SW 1271 (cell line): ENCODE data around the gene PASK.

Experiments
- DNase-seq, 2 experiments: peaks; one replicate each; lab custom pipeline; 2025; lab: John Stamatoyannopoulos, UW

PASK gene

DNA sequence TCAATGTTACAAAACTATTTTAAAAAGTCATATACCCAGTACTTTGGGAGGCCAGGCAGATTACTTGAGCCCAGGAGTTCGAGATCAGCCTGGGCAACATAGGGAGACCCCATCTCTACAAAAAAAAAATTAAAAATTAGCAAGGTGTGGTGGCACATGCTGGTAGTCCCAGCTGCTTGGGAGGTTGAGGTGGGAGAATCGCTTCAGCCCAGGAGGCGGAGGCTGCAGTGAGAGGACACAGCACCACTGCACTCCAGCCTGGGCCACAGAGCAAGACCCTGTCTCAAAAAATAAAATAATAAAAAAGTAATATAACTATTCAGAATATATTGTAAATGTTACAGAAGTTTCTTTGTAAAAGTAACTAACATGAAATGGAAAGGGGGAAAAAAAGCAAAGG lies 1.9 kb downstream of the PASK start:
- DNase-seq: no peak

DNA sequence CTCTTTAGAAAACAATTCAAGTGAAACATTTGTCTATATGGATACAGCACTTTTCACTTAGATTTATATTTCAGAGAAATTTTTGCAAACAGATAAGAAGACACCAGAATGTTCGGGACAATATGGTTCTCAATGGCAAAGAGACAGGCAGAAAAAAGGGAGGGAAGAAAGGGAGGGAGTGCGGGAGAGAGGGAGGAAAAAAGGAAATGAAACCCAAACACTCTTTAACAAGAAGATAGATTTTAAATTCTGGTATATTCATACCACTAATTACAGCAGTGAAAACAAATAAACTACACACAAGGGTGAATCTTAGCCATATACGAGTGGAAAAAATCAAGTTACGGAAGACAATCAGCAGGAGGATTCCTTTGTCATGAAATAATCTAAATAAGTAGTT lies 3.0 kb downstream of the PASK start:
- no peak for DNase-seq

DNA sequence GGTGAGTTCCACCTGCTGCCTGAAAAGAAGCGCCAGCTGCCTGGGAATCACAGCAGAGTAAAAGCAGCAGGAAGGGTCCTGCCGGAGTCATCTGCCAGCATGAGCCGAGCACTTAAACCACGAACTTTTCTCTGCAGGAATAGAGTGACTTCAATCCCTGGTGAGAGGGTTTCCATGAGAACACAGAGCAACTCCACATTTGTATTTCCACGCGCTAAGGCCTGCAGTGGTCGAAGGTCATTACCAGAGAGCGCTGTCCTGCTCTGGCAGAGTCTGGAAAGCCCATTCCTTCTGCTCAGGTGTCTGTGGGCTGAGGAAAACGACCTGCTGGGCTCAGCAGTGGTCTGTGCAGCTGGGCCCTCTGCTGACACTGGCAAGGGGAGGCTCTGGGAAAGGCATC lies 6.7 kb downstream of the PASK start:
- DNase-seq: no peak

DNA sequence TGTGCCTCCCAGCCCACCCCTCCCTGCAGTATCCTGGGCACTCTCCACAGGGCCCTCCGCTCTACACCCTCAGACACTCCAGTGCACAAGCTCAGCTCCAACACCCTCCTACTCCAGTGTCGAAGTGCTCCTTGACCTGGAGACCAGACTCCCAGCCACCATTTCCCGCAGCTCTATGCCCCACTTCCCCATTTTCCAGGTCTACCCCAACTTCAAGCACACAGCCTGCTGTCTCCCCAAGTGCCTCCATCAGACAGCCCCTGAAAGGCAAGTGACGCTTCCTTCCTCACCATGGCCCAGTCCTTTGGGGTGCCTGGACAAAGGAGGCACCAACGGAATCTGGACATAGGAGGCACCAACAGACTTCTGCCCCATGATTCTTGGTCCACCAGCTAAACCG lies 7.2 kb downstream of the PASK start:
- DNase-seq: no peak

DNA sequence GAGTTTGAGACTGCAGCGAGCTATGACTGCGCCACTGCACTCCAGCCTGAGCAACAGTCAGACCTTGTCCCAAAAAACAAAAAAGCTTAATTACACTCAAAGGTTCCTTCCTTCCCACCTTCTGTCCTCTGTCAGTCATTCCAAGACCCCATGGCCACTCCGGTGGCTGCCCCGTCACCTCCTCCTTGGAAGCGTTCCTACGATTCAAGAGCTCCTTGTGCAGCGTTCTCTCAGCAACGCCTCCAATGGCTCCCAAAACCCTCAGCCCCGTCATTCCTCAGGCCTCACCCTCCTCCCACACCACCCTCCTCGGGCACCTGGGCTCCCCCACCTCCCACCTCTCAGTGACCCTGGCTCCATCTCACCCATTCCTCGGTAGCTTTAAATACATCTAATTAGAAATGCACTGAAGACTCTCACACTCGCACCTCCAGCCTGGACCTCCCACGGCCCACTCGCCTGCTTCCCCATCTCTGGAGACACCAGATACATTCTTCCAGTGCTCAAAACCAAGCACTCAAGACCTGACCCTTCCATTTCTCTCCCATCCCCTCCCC lies 8.0 kb downstream of the PASK start:
- no peak for DNase-seq

DNA sequence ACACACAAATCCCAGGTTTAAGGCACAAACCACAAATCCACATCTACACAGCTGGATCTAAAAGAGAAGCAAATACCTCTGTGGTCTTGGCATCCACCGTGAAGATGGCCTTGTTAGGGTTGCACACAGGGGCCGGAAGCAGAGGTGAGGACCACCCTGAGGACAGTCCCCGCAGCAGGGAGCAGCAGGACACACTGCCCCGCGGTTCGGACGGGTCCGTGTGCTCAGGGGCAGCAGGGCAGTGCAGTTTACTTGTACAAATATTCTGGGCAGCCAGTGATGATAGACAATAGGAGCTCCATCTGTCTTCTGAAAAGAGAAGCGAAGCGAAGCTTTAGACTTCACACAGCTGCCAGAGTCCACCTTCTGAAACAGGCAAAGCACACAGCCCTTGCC lies 8.8 kb downstream of the PASK start:
- DNase-seq: no peak

DNA sequence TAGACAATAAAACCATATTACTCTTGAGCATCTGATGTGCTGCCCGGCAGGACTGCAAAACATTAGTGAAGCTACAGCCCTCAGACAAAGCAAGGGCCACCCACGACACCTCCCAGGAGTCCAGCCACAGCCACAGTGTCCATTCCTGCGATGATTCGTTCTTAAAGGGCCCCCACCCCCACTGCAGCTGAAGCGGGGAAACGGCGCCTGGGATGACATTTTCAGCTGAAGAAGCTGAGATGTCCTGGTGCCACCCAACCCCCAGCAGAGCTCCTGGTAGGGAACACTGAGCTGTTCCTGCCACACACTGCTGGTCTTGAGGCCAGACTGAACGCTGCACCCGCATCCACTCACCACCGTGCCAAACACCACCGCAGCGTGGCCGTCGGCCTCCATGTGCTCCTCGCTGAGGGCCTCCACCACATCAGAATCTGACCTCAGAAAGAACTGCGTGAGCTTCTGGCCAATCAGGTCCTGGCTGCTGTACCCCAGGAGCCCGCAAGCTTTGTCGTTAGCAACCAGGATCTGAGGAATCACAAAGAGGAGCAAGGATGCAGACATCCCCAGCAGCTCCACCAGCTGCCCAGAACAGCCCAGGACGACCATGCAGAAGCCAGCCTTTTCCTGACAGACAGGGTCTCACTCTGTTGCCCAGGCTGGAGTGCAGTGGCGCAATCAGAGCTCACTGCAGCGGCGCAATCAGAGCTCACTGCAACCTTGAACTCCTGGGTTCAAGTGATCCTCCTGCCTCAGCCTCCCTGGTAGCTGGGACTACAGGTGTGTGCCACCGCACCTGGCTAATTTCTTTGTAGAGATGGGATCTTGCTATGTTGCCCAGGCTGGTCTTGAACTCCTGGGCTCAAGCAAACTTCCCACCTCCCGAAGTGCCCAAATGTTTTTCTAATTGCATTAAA lies 9.5 kb downstream of the PASK start:
- DNase-seq: no peak

DNA sequence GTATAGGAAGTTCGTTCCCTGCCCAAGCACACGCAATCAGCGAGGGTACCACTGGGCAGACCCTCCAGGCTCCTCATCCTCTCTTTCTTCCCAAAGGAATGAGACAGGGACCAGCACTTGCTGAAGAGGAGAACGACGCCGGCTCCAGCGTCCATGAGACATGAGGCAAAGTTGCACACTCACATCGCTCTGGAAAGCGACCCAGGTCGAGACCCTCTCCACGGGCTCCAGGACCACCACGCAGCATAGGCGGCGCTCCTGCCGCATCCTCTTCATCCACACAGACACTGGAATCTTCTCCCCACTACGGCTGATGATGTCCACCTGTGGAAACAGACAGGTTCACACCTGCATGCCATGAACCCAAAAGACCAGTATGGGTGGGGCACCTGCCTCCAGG lies 10.8 kb downstream of the PASK start:
- DNase-seq: no peak

DNA sequence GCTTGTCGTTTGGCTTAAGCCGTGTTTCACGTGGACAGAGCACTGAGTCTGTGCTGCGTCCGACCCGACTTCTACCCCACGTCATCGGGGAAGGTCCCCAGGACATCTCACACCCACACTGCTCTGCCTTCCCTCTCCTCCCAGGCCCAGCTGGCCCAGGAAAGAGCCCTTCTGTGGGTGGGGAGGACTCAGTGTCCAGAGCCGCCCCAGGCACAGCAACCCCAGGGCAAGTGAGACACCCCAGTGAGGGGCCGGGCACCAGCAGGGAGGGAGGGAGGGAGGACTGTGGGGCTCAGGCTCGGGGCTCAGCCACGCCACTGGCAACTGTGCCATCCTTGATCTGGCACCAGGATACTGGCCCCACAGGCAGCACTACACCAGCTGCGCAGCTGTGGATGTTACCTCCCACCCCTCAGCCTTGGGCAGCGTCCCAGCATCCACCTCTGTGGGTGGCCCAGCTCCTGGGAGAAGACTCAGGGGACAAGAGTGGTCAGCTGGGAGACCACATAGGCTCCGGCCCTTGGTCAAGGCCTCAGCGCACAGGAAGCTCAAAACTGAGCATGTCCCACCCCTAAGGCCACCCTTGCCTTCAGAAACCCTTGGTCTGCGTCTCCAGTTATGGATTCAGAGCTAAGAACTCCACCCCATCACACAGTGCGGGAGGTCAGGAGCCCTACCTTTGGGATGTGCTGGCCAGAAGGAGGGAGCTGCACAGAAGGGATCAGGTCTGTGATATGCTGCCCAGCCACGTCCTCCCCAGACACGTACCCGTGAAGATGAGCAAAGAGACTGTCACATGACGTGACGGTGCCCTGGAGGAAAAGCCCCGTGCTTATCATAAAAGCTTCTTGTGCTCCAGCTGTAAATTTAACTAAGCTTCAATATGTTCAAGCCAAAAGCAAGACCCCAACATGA lies 11.7 kb downstream of the PASK start:
- DNase-seq: no peak

DNA sequence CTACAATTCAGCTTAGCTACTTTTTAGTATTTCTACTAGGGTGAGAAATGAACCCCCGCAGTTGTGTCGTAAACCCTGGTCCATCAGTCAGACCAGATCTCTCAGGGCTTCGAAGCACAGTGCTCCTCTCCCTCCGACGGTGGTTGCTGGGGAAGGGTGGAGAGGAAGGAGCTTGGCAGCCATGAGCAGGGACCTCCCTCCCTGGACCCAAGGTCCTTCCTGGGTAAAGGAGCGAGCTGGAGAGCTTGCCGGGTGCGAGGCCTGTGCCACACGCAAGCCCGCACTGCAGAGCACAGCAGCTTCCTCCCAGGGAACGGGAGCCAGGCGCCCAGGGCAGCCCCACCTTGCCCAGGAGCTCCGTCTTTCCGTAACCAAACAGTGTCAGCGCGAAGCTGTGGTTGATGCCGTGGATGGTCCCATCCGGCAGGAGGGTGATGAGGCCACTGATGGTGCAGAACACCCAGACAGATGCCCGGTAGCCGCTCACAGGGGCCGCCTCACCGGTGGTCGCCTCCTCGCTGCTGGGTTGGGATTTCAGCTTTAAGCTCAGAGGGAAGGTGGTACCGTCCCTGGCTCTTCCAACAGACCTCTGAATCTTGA lies 12.5 kb downstream of the PASK start:
- DNase-seq: no peak

DNA sequence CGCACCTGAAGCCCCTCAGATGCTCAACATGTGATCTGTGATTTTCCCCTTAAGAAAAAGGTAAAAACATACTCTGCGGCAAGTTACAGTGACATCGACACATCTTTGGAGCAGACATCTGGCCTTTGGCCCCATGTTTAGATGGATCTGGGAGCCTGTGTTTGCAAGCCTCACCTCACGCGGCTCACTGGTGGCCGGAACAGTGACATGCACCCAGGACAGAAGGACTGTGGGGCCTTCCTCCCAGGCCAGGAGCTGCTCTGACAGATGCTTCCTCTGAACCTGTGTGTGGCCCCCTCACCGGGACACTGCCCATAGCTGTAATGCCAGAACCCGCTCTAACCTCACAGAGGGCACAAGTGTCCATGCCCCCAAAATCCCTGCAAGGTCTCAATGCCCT lies 13.1 kb downstream of the PASK start:
- DNase-seq: no peak

DNA sequence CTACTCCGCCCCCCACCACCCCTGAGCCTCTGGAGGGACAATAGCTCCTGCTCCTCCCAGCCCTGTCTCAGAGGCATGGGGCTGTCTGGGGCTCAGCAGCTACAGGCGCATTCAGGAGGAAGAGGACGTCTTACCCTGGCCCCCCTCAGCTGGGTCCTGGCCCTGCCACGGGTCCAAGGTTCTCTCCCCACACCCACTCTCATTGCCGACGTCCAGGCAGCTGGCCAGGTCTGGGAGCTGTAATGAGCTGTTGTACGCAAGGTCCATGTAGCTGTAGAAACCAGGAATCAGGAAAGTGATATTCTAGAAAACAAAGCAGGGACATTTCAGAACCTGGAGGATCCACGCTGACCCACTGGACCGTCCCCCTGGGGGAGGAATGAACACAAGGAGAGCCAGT lies 13.5 kb downstream of the PASK start:
- no peak for DNase-seq

DNA sequence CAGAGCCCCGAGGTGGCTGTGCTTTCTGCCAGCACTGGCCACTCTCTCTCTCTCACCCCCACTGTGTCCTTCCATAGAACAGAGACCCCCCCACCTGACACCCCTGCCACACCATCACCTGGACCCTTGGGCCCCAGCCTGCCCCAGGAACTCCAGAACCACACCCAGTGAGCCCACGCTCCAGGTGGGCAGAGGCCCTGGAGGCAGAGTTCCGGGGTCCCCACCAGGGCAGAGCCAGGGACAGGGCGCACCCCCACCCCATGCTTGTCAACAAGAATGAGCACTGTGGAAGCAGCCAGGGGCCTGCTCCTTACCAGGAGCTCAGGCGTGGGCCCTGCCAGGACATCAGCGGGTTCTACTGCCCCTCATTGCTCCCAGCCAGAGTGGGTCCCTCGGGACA lies 14.6 kb downstream of the PASK start:
- no peak for DNase-seq

DNA sequence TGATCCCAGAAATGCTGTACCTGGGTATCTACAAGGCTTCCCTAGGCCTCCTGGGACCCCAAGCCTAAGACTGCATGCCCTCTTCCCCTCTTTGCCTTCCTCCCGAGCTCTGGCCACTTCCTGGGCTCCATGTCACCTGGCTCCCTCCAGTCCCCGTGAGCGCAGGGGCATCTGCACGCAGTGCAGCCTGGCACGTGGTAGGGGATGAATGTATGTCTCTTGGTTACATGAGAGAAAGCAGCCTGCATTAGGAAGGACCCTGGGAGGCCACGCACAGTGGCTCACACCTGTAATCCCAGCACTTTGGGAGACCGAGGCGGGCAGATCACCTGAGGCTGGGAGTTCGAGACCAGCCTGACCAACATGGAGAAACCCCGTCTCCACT lies 15.8 kb downstream of the PASK start:
- DNase-seq: no peak

DNA sequence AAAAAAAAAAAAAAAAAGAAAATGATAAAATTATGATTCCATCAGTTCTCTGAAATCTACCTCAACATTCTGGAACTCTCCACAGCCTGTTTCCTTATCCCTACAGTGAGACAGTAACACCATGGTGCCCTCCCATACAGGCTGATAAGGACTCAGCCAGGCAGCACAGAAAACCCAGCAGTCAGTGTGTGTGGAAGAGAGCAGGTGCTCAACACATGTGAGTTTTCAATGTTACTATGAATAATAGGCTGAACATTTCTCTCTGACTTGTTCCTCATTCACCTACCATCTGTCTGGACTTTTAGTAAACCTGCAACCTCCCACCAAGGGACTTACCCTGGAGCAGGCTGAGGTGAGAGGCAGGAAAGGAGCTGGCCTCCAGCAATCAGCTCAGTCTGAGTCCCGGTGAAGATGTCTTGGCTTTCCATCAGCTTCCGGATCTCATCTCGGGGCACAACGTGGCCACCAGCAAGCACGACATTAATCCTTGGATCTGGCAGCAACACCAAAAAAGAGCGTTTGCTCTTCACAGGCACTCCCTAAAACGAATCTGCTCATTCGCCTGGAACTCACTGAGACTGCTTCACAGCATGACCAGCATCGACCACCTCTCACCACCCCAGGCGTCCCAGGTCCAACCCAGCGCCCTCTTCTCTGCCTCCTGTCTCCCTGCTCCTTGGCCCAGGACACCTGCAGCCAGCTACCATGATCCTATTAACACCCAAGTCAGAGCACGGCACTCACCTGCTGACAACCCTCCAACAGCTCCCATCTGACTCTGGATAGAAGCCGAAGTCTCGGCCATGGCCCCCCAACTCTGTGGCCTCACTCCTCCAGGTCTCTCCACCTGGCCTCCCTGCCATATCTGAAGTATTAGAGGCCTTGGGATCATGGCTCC lies 16.5 kb downstream of the PASK start:
- no peak for DNase-seq

DNA sequence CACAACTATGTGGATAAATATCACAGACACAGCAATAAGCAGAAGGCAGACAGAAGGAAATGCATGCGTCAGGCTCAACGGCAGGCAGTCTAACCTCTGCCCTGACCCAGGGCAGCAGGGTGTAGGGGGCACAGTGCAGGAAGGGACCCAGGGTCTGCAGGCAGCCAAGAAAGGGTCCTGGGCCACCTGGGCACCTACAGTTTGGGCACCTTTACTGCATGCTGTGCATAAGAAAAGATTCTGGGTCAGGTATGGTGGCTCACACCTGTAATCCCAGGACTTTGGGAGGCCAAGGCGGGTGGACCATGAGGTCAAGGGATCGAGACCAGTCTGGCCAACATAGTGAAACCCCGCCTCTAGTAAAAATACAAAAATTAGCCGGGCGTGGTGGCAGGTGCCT lies 17.7 kb downstream of the PASK start:
- DNase-seq: no peak

DNA sequence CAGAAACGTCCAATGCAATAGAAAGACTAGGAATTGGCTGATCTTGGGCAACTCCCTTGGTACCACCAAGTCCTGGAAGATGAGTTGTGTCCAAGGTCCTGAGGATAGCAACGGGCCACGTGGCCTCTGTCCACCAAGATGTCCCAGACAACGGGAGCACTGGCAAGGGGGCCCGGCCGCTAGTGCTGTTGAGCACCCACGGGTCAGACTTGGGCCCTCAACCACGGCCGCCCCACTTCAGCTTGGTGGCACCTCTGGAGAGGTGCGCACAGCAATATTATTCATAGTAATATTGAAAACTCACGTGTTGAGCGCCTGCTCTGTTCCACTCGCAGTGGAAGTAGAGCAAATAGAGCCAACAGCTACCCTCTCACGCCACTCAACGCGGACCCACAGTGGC lies 19.0 kb downstream of the PASK start:
- DNase-seq: no peak

DNA sequence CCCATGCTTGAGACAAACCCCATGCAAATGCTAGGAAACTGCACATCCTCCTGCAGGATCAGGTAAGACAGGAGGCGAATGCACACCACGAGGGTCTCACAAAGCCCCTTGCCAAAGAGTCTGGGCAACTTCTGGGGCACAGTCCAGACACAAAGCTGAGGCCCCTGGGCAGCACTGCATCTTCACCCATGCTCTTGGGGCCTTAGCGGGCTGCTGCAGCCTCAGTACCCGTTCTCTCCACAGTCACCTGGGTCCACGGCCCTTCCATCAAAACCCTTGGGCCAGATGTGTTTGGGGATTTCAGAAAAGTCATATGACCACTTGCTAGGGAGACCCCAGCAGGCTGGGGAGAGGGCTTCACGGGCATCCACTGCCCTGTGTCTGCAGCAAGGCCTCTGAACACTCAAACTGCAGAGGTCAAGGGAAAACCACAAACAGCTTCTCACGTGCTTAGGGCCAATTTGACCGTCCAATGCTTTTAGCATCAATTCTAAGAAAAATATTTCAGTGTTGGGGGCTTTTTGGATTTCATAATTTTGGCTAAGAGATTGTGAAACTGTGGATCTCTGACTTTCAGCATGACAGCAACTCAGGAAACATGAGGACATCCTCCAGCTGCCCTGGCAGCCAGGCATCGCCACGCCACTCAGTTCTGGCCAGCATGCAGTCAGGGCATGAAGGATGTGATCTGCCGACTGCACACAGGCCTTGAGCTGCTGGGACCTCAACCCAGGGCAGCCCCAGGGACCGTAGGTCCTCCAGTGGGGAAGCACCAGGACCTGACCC lies 20.0 kb downstream of the PASK start:
- no peak for DNase-seq

DNA sequence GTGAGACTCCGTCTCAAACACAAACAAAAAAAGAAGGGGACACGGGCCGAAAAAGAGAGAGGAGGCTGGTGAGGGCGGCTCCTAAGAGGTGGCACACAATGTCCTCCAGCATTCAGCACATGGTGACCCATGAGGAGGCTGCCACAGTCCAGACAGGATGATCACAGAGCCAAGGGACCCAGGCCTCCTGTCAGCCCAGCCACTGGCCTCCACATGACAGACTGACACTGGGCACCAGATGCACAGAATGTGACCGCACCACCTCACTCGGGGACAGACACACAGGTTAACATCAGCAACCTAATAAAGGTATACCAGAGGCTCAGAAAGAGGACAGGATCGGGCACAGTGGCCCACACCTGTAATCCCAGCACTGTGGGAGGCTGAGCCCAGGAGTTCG lies 21.0 kb downstream of the PASK start:
- no peak for DNase-seq

DNA sequence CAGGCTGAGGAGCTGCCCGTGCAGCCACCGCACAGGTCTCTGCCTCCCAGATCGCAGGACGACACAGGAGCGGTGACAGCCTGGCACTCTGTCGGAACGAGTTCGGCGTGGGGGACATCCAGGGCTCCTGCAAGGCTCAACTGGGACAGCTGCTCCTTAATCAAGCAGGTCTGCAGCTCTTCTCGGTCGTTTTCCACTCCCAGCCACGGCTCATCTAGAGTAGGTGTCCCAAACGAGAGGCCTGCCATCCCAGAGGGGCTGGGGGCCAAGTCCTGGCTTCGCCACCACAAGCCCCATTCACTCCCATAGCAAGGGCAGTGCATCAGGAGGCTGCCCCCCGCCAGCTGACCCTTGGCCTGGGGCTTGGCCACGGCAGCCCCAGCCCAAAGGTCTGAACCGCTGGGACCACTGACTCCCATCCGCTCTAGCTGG lies 22.5 kb downstream of the PASK start:
- no peak for DNase-seq

DNA sequence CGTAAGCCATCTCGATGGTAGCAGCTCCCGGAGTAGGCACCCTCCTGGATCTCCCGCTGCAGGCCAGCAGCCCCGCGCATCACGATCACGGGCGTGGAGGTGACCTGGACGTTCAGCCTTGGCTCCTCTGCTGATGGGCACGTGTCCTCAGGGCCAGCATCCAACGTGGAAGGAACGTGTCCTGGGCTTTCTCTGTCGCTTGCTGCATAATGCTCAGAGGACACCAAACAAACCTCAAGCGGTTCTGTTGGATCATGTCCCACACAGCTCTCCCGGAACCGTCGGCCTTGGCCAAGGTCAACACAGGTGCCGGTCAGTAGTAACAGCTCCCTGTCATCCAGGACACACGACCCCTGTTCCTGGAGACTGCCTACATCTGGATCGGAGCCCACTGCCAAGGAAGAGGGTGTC lies 23.1 kb downstream of the PASK start:
- no peak for DNase-seq
